GM18868 (cell line): ENCODE results near the gene ALCAM.

Source experiments
- ATAC-seq: cut with Tn5 transposase; IDR thresholded peaks from one replicate; pipeline ENCODE4 v1.9.1; 2021; ENCODE audit warnings: mild to moderate bottlenecking, moderate library complexity; ENCODE audit not compliant: unreplicated experiment

The ALCAM gene

DNA sequence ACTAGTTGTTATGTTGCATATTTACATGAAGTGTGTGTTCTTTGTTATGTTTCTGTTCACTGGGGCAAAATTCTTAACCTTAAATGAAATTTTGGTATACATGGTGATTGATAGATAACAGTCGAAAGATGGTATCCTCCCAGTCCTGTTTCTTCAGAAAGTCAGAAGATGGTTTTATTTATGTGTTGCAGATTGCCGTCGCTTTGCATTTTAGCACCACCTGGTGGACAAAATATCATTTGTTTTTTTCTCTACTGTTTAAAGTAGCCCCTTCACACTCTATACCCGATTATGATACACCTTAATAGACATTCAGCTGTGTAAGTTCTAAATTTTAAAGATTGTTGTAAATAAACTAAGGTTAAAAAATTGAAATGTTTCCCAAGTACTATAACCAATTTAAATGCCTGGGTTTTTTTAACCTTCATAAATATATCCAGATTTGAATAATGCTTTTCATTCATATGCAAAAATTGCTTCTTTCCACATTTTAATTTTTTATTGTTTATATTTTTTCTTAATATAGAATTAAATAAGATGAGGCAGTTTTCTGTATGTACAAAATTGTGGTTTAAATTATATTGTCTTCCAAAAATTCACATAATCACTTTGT lies 152.2 kb downstream of the ALCAM start:
- ATAC-seq = peak; percentile 92

DNA sequence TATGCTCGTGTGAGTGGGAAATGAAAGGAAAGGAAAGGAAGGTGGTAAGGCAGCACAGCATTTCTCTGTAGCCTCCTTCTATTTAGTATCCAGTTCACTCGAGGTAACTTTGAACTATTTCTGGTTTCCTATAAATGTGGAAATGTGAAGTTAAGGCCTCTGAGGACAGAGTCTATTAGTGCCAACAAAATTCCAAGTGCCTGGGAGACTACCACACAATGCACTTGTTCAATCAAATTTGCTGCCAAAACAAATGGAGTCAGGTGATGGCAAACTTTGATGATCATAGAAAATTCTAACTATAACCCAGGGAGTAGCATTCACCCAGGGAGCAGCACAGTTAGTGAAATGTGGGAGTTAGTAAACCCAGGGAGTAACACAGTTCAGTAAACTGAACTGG lies 155.1 kb downstream of the ALCAM start:
- ATAC-seq = no peak

DNA sequence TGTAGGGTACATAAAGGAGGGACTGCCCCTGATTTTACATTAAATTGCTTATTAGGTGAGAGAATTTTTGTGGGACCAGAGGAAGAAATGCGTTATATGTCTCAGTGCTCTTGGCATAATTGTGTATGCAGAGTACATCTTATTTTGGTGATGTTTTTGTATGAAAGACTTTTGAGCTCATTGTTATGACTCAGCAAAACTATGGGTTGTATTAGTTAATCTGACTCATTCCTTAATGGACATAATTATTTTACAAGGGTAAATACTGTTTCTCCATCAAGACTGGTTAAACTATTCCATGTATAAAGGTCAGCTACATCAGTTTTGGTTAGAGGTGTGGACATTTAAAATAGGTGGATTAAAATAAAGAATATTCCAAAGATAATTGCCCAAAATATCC lies 156.8 kb downstream of the ALCAM start:
- ATAC-seq = no peak

DNA sequence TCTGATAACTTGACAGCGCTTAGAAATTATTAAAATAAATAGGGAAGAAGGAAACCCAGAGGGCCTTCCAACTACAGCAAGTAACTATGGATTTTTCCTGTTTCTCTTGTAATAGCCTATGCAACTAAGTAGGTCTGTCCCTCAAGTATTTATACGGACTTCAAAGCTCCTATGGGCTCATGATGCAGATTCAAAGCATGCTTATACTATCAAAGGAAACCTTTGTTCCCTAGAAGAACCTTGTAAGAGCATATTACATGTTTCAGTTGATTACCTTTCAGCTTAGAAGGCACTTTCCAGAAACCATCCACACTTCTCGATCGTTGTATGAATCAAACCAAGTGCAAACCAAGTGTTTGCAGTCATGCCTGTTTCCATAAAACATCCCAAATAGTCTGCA lies 158.8 kb downstream of the ALCAM start:
- no peak for ATAC-seq

DNA sequence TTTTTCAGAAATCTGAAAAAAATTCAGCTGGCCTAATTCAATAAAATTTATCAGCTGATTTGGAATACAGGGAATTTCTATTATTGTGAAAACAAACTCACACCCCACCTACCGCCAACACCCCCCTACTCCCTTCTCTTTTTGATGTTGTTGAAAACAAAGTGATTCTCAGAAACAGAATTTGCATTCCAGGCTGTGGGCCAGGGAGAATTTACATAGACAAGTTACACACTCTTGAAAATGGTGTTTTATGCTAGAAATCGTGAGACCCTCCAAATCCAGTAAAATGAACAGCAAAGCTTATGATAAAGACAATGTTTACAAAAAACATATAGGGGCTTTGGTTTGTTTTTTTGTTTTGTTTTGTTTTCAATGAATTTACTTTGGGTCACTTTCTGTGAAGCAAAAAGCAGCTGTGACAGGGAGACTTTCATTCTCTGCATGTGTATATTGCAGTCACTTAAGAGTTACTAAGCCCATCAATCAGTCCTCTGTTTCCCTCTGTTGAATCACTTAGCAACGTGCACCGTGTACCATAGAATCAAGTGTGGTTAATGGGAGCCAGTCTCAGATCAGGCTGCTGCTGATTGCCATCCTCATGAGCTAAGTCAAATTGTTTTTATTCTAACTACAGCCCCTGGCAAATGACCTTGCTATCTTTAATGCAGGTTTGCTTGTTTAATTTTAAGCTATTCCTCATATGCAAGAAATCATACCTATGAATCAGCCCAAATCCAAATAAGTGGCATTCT lies 159.8 kb downstream of the ALCAM start:
- no peak for ATAC-seq

DNA sequence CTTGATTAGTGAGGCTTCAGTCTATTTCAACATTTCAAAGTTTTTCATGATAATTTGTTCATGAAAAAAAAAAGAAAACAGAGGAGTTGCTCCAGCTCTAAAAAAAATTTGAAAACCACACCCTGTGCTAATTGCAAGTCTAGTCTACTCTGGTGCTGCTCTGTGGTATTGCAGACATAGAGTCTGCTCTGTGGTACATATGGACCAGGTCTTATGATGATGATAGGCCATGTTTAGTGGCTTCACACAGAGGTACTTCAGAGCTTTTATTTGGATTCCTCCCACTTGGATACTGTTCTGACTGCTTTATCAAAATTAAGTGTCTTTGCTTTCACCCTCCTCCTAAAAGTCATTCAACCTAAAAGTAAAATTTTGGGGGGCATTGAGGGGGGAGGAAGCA lies 160.8 kb downstream of the ALCAM start:
- no peak for ATAC-seq

DNA sequence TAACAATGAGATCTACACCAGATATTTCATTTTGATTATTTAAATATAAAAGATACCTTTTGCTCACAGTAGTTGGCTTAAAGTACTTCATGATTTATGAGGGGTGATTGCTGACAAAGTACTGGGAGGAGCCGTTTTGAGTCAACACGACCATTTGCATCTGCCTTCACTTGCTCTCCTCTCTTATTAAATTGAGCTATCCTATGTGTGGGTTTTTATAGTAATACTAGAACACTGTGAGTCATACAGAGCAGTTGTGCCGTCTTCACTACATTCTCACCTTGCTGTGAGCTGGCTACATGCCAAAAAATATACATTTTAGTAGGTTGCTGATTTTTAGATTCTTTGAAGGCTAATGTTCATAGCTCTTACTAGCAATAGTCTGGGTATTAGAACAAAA lies 161.2 kb downstream of the ALCAM start:
- peak; percentile 96 for ATAC-seq

DNA sequence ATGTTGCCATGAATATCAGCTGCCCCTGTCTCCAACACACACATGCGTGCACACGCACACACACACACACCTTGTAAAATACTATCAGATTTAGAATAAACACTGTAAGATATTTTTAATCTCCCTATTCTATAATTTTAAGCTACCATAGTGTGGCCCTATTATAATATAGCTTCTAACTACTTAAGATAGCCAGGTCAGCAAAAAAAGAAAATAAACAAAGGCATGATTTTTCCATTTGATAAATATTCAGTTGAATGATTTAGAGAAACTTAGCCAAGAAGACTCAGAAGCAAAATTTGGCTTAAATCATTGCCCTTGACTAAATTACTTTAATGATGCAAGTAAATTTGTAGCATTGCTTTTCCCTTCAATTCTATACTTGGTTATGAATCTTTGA lies 162.2 kb downstream of the ALCAM start:
- ATAC-seq = no peak

DNA sequence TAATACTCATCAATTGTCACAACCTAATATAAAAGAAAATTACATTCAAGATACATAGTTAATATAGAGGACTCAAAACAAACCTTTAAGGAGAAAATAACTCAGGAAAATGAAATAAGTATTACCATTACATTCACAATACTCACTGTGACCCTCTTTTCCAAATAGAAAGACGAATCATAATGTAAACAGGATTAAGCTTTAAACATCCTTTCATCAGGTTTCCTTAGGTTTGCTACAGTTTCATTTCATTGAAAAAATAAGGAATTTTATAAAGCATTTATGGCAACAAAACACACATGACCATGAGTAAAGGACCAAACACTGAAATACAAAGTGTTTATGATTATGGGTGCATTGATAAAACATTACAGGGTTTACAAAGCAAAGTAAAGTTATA lies 162.7 kb downstream of the ALCAM start:
- no peak for ATAC-seq

DNA sequence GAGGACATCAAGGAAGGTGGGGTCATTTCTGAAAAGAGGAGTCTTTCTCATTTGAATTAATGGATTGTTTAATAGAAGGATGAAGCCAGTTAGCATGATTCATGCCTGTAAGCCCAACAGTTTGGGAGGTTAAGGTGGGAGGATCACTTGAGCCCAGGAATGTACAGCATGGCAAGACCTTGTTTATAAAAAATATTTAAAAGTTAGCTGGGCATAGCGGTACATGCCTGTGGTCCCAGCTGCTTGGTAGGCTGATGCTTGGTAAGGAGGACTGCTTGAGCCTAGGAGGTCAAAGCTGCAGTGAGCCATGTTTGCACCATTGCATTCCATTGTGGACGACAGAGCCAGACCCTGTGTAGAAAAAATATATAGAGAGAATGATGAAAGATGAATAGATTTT lies 165.5 kb downstream of the ALCAM start:
- no peak for ATAC-seq

DNA sequence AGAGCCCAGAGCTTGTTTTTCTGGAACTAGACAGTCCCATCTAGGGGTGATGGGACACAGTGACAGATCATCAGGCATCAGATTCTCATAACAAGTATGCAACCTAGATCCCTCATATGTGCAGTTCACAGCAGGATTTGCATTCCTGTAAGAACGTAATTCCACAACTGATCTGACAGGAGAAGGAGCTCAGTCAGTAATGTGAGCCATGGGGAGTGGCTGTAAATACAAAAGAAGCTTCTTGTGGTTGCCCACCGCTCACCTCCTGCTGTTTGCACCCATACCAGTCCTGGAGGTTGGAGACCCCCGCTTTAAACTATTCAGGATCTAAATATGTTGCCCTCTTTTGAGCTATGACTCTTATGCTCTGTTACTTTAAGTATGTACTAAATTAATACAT lies 167.3 kb downstream of the ALCAM start:
- no peak for ATAC-seq

DNA sequence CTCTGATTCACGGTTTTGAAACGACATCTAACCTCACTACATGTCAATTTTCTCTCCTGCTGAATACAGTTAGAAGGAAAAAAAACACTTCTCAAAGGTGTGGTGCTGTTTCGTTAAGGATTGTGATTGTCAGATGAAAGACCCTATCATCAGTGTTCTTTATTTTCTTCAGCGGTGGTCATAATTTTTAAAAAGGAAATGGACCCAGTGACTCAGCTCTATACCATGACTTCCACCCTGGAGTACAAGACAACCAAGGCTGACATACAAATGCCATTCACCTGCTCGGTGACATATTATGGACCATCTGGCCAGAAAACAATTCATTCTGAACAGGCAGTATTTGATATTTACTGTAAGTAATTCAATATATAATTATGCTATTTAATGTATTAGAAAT lies 167.8 kb downstream of the ALCAM start:
- no peak for ATAC-seq

DNA sequence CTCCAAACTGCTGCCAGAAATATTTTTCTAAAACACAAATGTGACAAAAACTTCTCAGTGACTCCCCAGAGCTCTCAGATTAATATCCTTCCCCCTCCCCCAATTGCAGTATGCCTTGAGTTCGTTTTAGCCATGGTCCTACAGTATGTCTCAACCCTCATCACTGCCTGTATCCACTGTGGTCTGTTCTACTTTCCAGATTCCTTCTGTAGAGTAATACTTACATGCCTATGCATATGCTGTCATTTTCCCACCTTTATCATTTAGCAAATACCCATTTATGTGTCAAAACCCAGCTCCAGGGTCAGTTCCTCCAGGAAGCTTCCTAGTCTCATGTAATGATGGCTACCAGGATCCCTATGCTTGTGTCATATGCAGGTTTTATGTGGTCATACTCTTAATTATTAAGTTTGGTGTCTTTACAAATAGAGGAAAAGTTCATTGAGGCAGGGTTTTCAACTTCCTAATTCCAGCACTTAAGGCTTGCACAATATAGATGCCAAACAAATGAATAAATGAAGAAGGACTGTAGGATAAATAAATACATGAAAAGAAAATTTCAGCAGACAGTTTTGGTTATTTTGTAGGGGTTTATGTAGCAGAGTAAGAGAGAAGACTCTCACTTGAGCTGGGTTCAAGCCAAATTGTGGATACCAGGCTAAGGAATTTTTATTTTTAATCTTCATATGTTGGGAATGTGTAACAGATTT lies 170.8 kb downstream of the ALCAM start:
- ATAC-seq = no peak

DNA sequence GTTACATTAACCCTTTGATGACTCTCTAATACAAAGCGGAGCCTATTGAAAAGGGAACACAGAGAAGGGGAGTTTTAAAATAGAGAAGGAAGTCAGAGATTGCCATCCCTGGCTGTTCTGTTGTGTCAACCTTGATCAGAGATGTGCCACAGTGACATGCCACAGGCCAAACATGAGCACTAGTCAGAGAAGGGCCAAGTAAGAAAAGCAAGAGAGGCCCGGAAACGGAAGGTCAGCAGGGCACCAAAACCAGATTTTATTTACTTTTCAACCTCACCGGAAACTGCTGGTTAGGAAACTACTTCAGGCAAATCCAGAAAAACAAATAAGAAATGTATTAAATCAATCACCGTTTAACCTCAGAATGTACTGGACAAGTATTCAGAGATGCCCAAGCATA lies 171.8 kb downstream of the ALCAM start:
- no peak for ATAC-seq

DNA sequence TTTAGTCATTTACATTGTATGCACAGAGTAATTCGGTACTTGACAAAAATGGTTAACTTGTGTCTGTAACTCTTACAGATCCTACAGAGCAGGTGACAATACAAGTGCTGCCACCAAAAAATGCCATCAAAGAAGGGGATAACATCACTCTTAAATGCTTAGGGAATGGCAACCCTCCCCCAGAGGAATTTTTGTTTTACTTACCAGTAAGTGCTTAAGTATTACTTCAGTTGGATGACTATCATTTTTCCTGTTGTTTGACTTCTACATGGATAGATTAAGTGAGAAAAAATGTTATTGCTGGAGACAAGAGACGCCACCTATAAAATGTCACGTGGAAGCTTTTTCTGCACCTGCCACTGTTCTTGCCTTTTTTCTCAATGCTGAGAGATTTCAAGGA lies 173.2 kb downstream of the ALCAM start:
- no peak for ATAC-seq

DNA sequence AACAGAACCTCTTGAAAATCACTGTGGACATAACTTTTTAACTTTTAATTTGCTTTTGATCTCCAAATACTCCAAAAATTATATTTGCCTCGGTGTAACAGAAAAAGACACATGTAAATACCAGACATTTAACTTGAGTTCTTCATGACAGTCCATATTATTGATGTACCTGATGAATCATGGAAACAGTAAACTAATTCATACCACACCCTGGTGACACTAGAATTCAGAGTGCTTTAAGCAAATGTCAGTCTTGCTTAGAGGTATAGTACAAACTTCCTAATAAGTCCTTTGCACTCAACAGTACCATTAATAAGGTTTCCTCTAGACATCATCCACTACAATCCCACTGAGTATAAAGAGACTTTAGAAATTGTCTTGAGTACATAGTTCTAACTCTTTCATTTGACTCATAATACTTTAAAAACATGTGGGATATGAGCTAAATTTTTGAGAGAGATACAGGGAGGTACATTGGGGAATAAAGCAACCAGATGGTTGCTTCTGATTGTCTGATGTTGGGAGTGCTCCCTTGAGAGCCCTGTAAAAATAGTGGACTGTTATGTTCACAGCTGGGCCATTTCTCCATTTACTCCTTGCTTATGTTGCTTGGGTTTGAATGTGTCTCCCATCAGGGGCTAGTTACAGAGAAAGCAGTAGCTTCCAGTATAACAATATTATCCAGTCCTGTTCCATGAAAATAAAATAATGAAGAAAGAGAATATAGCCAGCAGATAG lies 175.7 kb downstream of the ALCAM start:
- ATAC-seq = no peak

DNA sequence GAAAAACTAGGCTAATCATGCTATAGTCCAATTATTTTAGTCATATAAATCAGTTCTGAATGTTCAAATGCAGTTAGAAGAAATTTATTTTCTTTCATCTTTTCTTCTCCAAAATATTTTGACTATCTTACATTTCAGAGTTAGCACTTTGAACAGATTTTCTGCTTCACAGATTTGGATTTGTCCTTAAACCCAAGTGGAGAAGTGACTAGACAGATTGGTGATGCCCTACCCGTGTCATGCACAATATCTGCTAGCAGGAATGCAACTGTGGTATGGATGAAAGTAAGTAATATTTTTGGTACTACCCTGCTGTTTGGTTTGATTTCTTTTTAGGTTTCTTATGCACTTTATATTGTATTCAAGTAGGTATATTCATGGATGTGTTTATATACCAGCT lies 178.3 kb downstream of the ALCAM start:
- no peak for ATAC-seq

DNA sequence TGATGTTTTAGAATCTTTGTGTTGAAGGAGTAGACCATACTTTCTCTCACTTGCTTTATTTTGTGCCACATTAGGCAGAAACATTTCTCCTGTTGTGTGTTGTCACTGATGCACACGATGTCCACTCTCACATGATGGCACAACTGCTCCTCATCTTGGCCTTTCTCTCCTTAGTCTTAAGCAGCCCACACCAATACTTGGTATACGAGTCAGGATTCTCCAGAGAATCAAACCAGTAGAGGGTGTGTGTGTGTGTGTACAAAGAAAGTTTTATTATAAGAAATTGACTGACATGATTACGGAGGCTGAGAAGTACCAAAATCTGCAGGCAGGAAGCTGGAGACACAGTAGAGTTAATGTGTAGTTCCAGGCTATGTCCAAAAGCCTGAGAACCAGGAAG lies 187.1 kb downstream of the ALCAM start:
- no peak for ATAC-seq

DNA sequence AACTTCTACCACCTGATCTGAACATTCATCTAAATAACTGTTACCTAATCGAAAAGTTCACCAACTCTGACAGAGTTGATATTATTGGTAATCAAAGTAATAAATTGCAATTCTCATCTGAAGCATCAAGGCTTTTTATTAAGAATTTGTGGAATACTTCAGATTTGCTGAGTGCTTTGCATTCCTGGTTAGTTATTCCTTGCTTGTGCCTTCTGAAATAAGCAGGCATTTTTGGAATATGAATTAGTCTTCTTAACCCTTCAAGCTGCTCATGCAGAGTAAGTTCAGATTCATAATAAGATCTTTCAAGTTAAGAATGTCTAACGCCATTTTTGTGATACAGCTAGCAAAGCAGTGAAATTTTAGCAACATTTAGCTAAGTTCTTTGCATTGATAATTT lies 188.5 kb downstream of the ALCAM start:
- ATAC-seq = no peak

DNA sequence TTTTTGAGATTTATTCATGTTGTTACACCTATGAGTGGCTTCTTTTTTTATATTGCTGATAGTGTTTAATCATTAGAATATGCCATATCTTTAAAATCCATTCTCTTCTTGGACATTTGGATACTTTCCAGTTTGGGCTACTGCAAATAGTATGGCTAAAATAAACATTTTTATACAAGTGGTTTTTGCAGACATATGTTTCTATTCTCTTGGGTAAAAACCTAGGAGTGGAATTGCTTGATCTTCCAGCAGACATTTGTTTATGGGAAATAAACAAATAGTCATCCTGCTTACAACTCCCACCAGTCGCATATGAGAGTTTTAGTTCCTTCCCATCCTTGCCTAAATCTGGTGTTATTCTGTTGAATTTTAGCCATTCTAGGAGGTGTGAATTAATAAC lies 193.1 kb downstream of the ALCAM start:
- ATAC-seq = no peak

DNA sequence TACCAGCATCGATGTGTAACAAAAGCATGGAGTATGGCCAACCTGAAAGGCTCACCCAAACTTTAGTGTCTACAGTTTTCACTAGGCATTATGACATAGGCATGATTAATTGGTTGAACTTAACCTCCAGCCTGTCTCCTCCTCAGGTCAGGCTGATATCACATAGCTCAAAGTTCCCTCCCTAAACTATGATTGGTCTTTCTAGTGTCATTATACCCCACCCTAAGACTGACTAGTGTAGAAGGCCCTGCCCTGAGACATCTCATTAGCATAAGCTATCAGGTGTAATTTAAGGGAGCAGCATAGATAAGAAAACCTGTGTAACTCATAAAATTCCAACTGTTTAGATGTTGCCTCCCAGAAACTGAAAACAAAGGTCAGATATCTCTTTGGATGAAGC lies 195.2 kb downstream of the ALCAM start:
- no peak for ATAC-seq
